Colonic mucosa (tissue), 4 donors: ENCODE results near the gene OR4F17. TPM values are rescaled to one million over a fixed set of nuclear protein-coding genes. Genes with fewer than 3 reads are reported as not detected.
"Not testable (repeated sequence)": the region's sequence is repeated elsewhere in the genome, so short reads cannot be mapped to it uniquely, and the experiment has no call there.

ENCODE experiments used
- DNase-seq: peaks from one replicate; pipeline ENCODE4 v3.0.0-alpha.2; 2020
- H3K27ac ChIP-seq: fragments of 200-600 bp; one replicate; pipeline ENCODE4 v1.8.0; 2021
- H3K27me3 ChIP-seq: fragments of 200-600 bp; one replicate; pipeline ENCODE4 v1.8.0; 2021
- H3K36me3 ChIP-seq: fragments of 200-600 bp; one replicate; pipeline ENCODE4 v1.8.0; 2021
- H3K4me1 ChIP-seq: fragments of 200-600 bp; one replicate; pipeline ENCODE4 v1.8.0; 2021; ENCODE audit warnings: mild to moderate bottlenecking
- H3K4me3 ChIP-seq: fragments of 200-600 bp; one replicate; pipeline ENCODE4 v1.8.0; 2021
- H3K9ac ChIP-seq, 2 donors: one replicate each; pipeline ENCODE4 v1.7.0; 2013; ENCODE audit warnings: control low read depth in 2 of 2, low read depth in 2 of 2, low read length in 2 of 2
- H3K9me3 ChIP-seq: fragments of 200-600 bp; one replicate; pipeline ENCODE4 v1.8.0; 2021
- intact Hi-C: fragments of 100-400 bp; cut with DNase I; formaldehyde crosslinking; loops from one replicate; pipeline ENCODE4 v1.14.1; 2022
- total RNA-seq, 2 donors: library from RNA; stranded (reverse); fragmentation: NEBNext Ultra II Directional in 1 of 2; extraction: Animal tissue kit (Norgen Biotek cat#: 25700) in 1 of 2; gene quantifications; one replicate each; pipeline ENCODE4 v1.2.1, GENCODE V29; 2021
- donor health status: healthy.
- donor health status: DM: no; HTN: no; CAD: no.
- donor health status: DM: no; HTN: no; CAD: no.

The OR4F17 gene, protein sequence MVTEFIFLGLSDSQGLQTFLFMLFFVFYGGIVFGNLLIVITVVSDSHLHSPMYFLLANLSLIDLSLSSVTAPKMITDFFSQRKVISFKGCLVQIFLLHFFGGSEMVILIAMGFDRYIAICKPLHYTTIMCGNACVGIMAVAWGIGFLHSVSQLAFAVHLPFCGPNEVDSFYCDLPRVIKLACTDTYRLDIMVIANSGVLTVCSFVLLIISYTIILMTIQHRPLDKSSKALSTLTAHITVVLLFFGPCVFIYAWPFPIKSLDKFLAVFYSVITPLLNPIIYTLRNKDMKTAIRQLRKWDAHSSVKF
- not detected for total RNA-seq

GRCh38 chr19:106804-107203, at the start of gene OR4F17:
Gene OR4F17 (plus strand): TSS chr19:107104. CDS start chr19:110679, 3,575 bp downstream.
- H3K9ac ChIP-seq, H3K27ac ChIP-seq, H3K9me3 ChIP-seq, H3K4me1 ChIP-seq, intact Hi-C loops, H3K4me3 ChIP-seq, H3K27me3 ChIP-seq, DNase-seq, H3K36me3 ChIP-seq: not testable (repeated sequence)

DNA sequence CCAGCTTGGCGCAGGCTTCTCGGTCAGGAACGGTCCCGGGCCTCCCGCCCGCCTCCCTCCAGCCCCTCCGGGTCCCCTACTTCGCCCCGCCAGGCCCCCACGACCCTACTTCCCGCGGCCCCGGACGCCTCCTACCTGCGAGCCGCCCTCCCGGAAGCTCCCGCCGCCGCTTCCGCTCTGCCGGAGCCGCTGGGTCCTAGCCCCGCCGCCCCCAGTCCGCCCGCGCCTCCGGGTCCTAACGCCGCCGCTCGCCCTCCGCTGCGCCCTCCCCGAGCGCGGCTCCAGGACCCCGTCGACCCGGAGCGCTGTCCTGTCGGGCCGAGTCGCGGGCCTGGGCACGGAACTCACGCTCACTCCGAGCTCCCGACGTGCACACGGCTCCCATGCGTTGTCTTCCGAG, 36.1 kb upstream of the OR4F17 start:
- peak; percentile 17 for DNase-seq
- intact Hi-C loops, H3K27ac ChIP-seq, H3K27me3 ChIP-seq, H3K36me3 ChIP-seq, H3K4me3 ChIP-seq, H3K4me1 ChIP-seq, H3K9ac ChIP-seq, H3K9me3 ChIP-seq: not testable (repeated sequence)

DNA sequence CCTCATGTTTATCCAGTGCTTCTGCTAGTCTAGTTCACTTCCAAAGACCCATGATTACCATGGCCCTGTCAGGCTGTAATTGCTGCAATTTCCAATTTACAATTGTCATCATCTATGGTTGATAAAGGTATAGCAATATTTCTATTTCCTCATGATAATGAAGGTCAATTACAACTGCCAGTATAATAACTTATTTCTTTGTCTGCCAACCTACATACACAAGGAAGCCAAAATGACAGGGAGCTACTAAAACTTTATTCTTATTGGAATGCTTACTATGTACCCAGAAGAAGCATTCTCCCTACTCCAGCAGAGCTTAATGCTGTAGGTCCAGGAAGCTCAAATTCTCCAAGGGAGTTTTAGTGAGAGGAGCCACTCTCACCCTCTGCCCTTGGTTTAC, 24.0 kb upstream of the OR4F17 start:
- intact Hi-C loops, H3K9me3 ChIP-seq, H3K4me1 ChIP-seq, H3K27me3 ChIP-seq, H3K36me3 ChIP-seq, H3K9ac ChIP-seq, H3K27ac ChIP-seq, DNase-seq, H3K4me3 ChIP-seq: not testable (repeated sequence)

DNA sequence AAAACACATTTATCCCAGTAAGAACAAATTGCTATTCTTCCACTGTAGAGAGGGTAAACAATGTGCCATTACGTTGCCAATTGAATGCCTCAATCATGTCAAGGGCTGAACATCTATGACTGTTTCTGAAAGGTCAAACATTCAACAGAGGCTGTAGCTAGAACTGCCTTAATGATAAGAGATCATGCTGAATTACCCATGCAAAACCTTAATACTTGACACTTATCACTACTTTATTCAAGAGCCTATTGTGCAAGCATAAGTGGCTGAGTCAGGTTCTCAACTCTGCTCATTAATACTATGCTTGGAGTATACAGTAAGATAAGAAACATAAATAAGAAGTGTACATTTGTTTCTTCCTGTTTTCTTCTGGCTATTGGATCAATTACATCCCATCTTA, 23.3 kb upstream of the OR4F17 start:
- H3K9me3 ChIP-seq, H3K27ac ChIP-seq, H3K9ac ChIP-seq, H3K4me1 ChIP-seq, DNase-seq, H3K4me3 ChIP-seq, H3K36me3 ChIP-seq, H3K27me3 ChIP-seq, intact Hi-C loops: not testable (repeated sequence)

DNA sequence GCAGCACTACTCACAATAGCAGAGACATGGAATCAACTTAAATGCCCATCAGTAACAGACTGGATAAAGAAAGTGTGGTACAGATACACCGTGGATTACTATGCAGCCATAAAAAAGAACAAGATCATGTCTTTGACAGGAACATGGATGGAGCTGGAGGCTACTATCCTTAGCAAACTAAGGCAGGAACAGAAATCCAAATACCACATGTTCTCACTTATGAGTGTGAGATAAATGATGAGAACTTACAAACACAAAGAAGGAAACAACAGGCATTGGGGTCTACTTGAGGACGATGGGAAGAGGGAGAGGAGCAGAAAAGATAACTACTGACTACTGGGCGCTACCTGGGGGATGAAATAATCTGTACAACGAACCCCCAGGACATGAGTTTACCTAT, 16.2 kb upstream of the OR4F17 start:
- intact Hi-C loops, H3K27me3 ChIP-seq, H3K36me3 ChIP-seq, H3K27ac ChIP-seq, H3K9ac ChIP-seq, H3K4me3 ChIP-seq, H3K9me3 ChIP-seq, H3K4me1 ChIP-seq: not testable (repeated sequence)
- peak; percentile 12 for DNase-seq

GRCh38 chr19:94794-95193, 12.1 kb upstream of the OR4F17 start:
- intact Hi-C loops, H3K27me3 ChIP-seq: not testable (repeated sequence)

DNA sequence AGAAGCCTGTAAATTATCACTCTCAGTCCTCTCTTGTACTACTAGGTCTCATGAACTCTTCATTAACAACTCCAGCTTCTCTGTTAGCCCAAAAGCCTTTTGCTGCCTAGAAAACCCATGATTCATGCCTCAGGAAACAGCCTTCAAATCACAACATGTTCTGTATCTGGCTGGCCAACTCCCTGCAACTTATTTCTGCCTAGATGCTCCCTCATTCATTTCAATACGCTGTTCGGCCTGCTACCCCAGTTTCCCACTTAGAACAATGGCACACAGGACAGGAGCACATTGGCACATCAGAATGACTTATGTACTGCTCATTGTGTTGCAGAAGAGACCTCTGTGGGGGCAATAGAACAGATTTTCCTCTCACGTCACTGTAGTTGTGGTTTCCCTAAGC, 9.3 kb upstream of the OR4F17 start:
- DNase-seq, H3K9ac ChIP-seq, H3K4me1 ChIP-seq, H3K27ac ChIP-seq, H3K27me3 ChIP-seq, intact Hi-C loops, H3K36me3 ChIP-seq, H3K9me3 ChIP-seq, H3K4me3 ChIP-seq: not testable (repeated sequence)

More at GRCh38 chr19:94794-95193, 12.1 kb upstream of the OR4F17 start:
- H3K9me3 ChIP-seq, H3K9ac ChIP-seq, H3K4me1 ChIP-seq, H3K27ac ChIP-seq, H3K36me3 ChIP-seq, H3K4me3 ChIP-seq, DNase-seq: not testable (repeated sequence)

DNA sequence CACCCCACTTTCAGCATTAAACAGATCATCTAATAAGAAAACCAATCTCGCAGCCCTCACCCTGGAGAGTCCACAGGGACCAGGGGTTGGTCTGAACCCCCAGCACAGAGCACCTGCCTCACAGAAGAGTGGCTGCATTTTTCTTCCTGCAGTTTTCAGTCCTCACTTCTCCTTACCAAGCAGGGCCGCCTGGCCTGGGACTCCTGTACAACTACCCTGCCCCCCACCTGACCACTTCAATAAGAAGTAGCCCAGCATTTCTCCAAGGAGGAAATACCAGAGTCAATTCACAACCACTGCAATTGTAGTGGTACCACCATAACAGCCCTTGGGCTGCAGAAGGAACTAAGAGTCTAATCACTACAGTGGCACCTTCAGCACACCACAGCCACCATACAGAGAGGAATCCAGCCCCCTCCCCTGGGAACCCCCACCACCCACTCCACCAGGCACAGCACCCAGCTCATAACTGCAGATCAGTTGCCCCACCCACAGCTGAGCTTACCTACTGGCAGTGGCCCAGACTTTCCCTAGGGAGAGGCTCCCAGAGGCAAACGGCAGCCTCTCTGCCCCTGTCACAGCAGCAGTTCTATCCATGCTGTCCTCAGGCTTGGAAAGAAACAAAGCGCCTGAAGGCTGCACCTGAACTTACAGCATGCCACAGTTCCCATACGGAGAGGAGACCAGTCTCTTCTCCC, 13.7 kb downstream of the OR4F17 start:
- intact Hi-C loops, H3K27ac ChIP-seq, H3K36me3 ChIP-seq, H3K9me3 ChIP-seq, H3K27me3 ChIP-seq, H3K4me1 ChIP-seq, DNase-seq, H3K4me3 ChIP-seq, H3K9ac ChIP-seq: not testable (repeated sequence)

Other genes with a start within 250 kb of the OR4F17 start
- gene PLPP2, start 184.3 kb downstream of the OR4F17 start, total RNA-seq = 10 to 100 TPM; 83.4 to 88.6 TPM
- gene MIER2, start 237.7 kb downstream of the OR4F17 start, total RNA-seq = 10 to 100 TPM; 17.3 to 19.1 TPM